Fibroblast of lung (primary cell): ENCODE data around the gene NEK6. TPM values are rescaled to one million over a fixed set of nuclear protein-coding genes. Genes with fewer than 3 reads are reported as not detected.
A peak's percentile ranks its signal among the peaks of the same experiment; 100 is the strongest.

Experiments
- DNase-seq, 2 donors: peaks; one replicate each; pipeline versions ENCODE4 v3.0.0 to v3.0.0-alpha.2; 2010; ENCODE audit warnings: low read depth in 2 of 2
- H2AFZ ChIP-seq: 2 replicates; pipeline ENCODE4 v1.5.1; 2012; ENCODE audit warnings: low read length, control low read depth, inconsistent platforms
- H3K27ac ChIP-seq: 2 replicates; pipeline ENCODE4 v1.5.1; 2011; ENCODE audit warnings: low read length, control low read depth; ENCODE audit not compliant: insufficient read depth
- H3K27me3 ChIP-seq: 2 replicates; pipeline ENCODE4 v1.5.1; 2011; ENCODE audit warnings: mild to moderate bottlenecking, low read length; ENCODE audit not compliant: control insufficient read depth, insufficient read depth
- H3K36me3 ChIP-seq: 2 replicates; pipeline ENCODE4 v1.5.1; 2011; ENCODE audit warnings: low read length; ENCODE audit not compliant: control insufficient read depth, insufficient read depth
- H3K4me1 ChIP-seq: 2 replicates; pipeline ENCODE4 v1.5.1; 2011; ENCODE audit warnings: low read length; ENCODE audit not compliant: control insufficient read depth, insufficient read depth; ENCODE audit errors: extremely low read depth
- H3K4me2 ChIP-seq: 2 replicates; pipeline ENCODE4 v1.5.1; 2011; ENCODE audit warnings: low read length, control low read depth; ENCODE audit not compliant: insufficient read depth; ENCODE audit errors: extremely low read depth
- H3K4me3 ChIP-seq, 4 experiments: fragments of 200-600 bp in 1 of 4; sonication (generic) in 1 of 4; replicated peaks in 1 of 4; 2 replicates each; pipeline ENCODE4 v1.5.1; 2011 to 2016; ENCODE audit warnings: low read length in 4 of 4, low read depth in 3 of 4, mild to moderate bottlenecking in 3 of 4, control low read depth in 2 of 4, inconsistent platforms in 1 of 4, mixed read lengths in 1 of 4; ENCODE audit not compliant: insufficient read depth in 1 of 4; ENCODE audit errors: control extremely low read depth in 1 of 4
- H3K79me2 ChIP-seq: 2 replicates; pipeline ENCODE4 v1.5.1; 2012; ENCODE audit warnings: mild to moderate bottlenecking, low read length, inconsistent platforms; ENCODE audit not compliant: control insufficient read depth, insufficient read depth
- H3K9ac ChIP-seq: 2 replicates; pipeline ENCODE4 v1.5.1; 2011; ENCODE audit warnings: mild to moderate bottlenecking, low read length, control low read depth; ENCODE audit not compliant: insufficient read depth
- H3K9me3 ChIP-seq: 2 replicates; pipeline ENCODE4 v1.5.1; 2012; ENCODE audit warnings: low read depth, low read length; ENCODE audit not compliant: control insufficient read depth, insufficient read depth
- H4K20me1 ChIP-seq: 2 replicates; pipeline ENCODE4 v1.5.1; 2011; ENCODE audit warnings: low read length; ENCODE audit not compliant: control insufficient read depth, insufficient read depth; ENCODE audit errors: extremely low read depth
- CTCF ChIP-seq, 2 donors: IDR thresholded peaks in 1 of 2; conservative IDR thresholded peaks in 1 of 2; 1 replicate in 1 of 2; 2 replicates in 1 of 2; pipeline ENCODE4 v1.5.1; 2011 to 2012; ENCODE audit warnings: low read length in 2 of 2, control low read depth in 1 of 2, inconsistent platforms in 1 of 2, low read depth in 1 of 2, mild to moderate bottlenecking in 1 of 2
- EZH2 ChIP-seq: IDR thresholded peaks from 2 replicates; pipeline ENCODE4 v1.5.1; 2012; ENCODE audit warnings: low read length, control low read depth, mild to moderate bottlenecking; ENCODE audit errors: missing control alignments
- polyA plus RNA-seq, 2 donors: library from polyadenylated mRNA; depleted of rRNA in 1 of 2; stranded (reverse) in 1 of 2; unstranded in 1 of 2; fragments of >200 nt; gene quantifications; 2 replicates each; pipeline ENCODE4 v1.2.1, GENCODE V29; 2011 to 2012; ENCODE audit warnings: missing spikeins in 1 of 2
- total RNA-seq: library from RNA; depleted of rRNA; stranded (reverse); fragments of >200 nt; gene quantifications from 2 replicates; pipeline ENCODE4 v1.2.1, GENCODE V29; 2014

Gene NEK6
- total and polyA plus RNA-seq, 2 donors (not counting 1 experiment from before 2014, with no cell fraction given): 71.2 to 71.4 TPM

- Histone ChIP-seq H3K4me1 (peaks cover 16% of the 10 kb centered on the region), H3K79me2 (no peaks in the 10 kb centered on the region), H3K9ac (peak overlapping the region; percentile 11), H2AFZ (no peak overlapping the region), H3K27me3 (no peaks in the 10 kb centered on the region), H3K36me3 (peaks cover 32% of the 10 kb centered on the region), H3K9me3 (no peaks in the 10 kb centered on the region), H3K27ac (peak overlapping the region; percentile 76), H3K4me3 (no peak overlapping the region), H3K4me2 (peak overlapping the region; percentile 66), H4K20me1 (no peaks in the 10 kb centered on the region)
- TF ChIP-seq EZH2 (no peak), CTCF (conservative IDR thresholded peaks at IDR 0.05 in 1 of 2, IDR thresholded peaks at IDR 0.05 in 1 of 2; ENCODE audit: low read depth in 1 of 2, low read length in 2 of 2) (no peak)
- no peak for DNase-seq
Measured at GRCh38 chr9:124342402-124342775, 84.6 kb downstream of the NEK6 start.

- TF ChIP-seq EZH2 (no peak), CTCF (conservative IDR thresholded peaks at IDR 0.05 in 1 of 2, IDR thresholded peaks at IDR 0.05 in 1 of 2; ENCODE audit: low read depth in 1 of 2, low read length in 2 of 2) (no peak)
- Histone ChIP-seq H3K79me2 (no peaks in the 10 kb centered on the region), H3K9ac (peak overlapping the region; percentile 37), H3K4me3 (peak overlapping the region in 1 of 4 experiments; percentile 20), H3K9me3 (no peaks in the 10 kb centered on the region), H3K27ac (peak overlapping the region; percentile 83), H2AFZ (no peak overlapping the region), H3K4me2 (peak overlapping the region; percentile 71), H3K4me1 (peaks cover 16% of the 10 kb centered on the region), H4K20me1 (no peaks in the 10 kb centered on the region), H3K27me3 (no peaks in the 10 kb centered on the region), H3K36me3 (peaks cover 36% of the 10 kb centered on the region)
- DNase-seq: peak; percentile 92 to 93
Measured at GRCh38 chr9:124342776-124343485, 85.2 kb downstream of the NEK6 start.

- peak overlapping the region; percentile 83 for H3K27ac ChIP-seq
- TF ChIP-seq EZH2: no peak
- TF ChIP-seq CTCF (conservative IDR thresholded peaks at IDR 0.05 in 1 of 2, IDR thresholded peaks at IDR 0.05 in 1 of 2; ENCODE audit: low read depth in 1 of 2, low read length in 2 of 2): no peak
- H3K4me1 ChIP-seq: peaks cover 16% of the 10 kb centered on the region
- no peak overlapping the region for H2AFZ ChIP-seq
- H3K9me3 ChIP-seq: no peaks in the 10 kb centered on the region
- H3K9ac ChIP-seq: peak overlapping the region; percentile 37
- peaks cover 40% of the 10 kb centered on the region for H3K36me3 ChIP-seq
- H3K4me2 ChIP-seq: peak overlapping the region; percentile 71
- no peaks in the 10 kb centered on the region for H4K20me1 ChIP-seq
- H3K27me3 ChIP-seq: no peaks in the 10 kb centered on the region
- H3K79me2 ChIP-seq: no peaks in the 10 kb centered on the region
- H3K4me3 ChIP-seq: no peak overlapping the region
- DNase-seq: no peak
Measured at GRCh38 chr9:124343533-124344290, 86.0 kb downstream of the NEK6 start.
